Measurements from ENCODE around the gene SNAPC2.

DNA sequence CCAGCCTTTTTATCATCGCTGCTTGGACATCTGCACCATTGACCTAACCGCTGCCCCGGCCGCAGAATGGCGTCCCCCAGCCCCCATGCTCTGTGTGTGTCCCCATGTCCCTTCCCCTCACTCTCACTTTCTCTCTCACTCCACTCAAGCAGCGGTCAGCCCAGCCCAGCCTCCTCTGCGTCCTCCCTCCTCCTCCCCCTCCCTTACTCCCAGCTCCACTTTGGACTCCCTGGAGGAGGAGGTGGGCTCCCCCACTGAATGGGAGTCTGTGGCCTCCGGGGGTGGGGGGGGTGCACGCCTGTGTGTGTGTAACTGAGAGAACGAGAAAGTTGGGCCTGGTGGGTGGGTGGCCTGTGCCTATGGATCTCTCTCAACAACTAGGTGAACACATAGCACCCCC is 14.3 kb upstream of the SNAPC2 start:
- TF ChIP-seq, protein P1, sequence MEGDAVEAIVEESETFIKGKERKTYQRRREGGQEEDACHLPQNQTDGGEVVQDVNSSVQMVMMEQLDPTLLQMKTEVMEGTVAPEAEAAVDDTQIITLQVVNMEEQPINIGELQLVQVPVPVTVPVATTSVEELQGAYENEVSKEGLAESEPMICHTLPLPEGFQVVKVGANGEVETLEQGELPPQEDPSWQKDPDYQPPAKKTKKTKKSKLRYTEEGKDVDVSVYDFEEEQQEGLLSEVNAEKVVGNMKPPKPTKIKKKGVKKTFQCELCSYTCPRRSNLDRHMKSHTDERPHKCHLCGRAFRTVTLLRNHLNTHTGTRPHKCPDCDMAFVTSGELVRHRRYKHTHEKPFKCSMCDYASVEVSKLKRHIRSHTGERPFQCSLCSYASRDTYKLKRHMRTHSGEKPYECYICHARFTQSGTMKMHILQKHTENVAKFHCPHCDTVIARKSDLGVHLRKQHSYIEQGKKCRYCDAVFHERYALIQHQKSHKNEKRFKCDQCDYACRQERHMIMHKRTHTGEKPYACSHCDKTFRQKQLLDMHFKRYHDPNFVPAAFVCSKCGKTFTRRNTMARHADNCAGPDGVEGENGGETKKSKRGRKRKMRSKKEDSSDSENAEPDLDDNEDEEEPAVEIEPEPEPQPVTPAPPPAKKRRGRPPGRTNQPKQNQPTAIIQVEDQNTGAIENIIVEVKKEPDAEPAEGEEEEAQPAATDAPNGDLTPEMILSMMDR (IDR thresholded peaks at IDR 0.05), result no peak
- no peak for TF ChIP-seq EP300 (IDR thresholded peaks at IDR 0.05; ENCODE audit: low read depth)
- TF ChIP-seq POLR2A (IDR thresholded peaks at IDR 0.05), result no peak
- TF ChIP-seq POLR2AphosphoS5 (IDR thresholded peaks at IDR 0.05), result no peak

Data from transverse colon (tissue), 4 donors.